Kidney (tissue), 14 donors: Measurements from ENCODE around the gene AKAP8. TPM values are rescaled to one million over a fixed set of nuclear protein-coding genes. Genes with fewer than 3 reads are reported as not detected.
A peak's percentile ranks its signal among the peaks of the same experiment; 100 is the strongest.

Source experiments
- DNase-seq, 5 donors: peaks; one replicate each; pipeline ENCODE4 v3.0.0-alpha.2; 2013 to 2020
- FAIRE-seq: peaks from 2 replicates; lab custom pipeline; 2012; peaks lifted over from hg19 to GRCh38; lab: Jason Lieb, UNC
- H3K27ac ChIP-seq, 2 donors: one replicate each; pipeline ENCODE4 v1.7.0; 2013; ENCODE audit warnings: low read depth in 2 of 2, low read length in 2 of 2, inconsistent platforms in 1 of 2
- H3K27me3 ChIP-seq: one replicate; pipeline ENCODE4 v1.7.1; 2013; ENCODE audit warnings: low read length, inconsistent platforms; ENCODE audit not compliant: control insufficient read depth, insufficient read depth
- H3K36me3 ChIP-seq, 3 donors: one replicate each; pipeline versions ENCODE4 v1.7.0 to v1.7.1; 2013; ENCODE audit warnings: low read length in 3 of 3, control low read depth in 1 of 3, inconsistent platforms in 1 of 3; ENCODE audit not compliant: insufficient read depth in 3 of 3, control insufficient read depth in 2 of 3
- H3K4me1 ChIP-seq, 3 donors: one replicate each; pipeline versions ENCODE4 v1.7.0 to v1.7.1; 2013; ENCODE audit warnings: low read length in 3 of 3, inconsistent platforms in 1 of 3, low read depth in 1 of 3; ENCODE audit not compliant: control insufficient read depth in 2 of 3, insufficient read depth in 2 of 3
- H3K4me3 ChIP-seq, 3 donors: one replicate each; pipeline versions ENCODE4 v1.7.0 to v1.8.1; 2013; ENCODE audit warnings: low read length in 3 of 3, control low read depth in 1 of 3, inconsistent platforms in 1 of 3
- H3K9ac ChIP-seq, 3 donors: one replicate each; pipeline versions ENCODE4 v1.7.0 to v1.7.1; 2013; ENCODE audit warnings: low read length in 3 of 3, control low read depth in 1 of 3, inconsistent platforms in 1 of 3
- H3K9me3 ChIP-seq, 3 donors: one replicate each; pipeline versions ENCODE4 v1.7.0 to v1.7.1; 2013; ENCODE audit warnings: low read length in 3 of 3, control low read depth in 1 of 3, inconsistent platforms in 1 of 3; ENCODE audit not compliant: control insufficient read depth in 2 of 3, insufficient read depth in 1 of 3
- intact Hi-C: fragments of 100-400 bp; cut with DNase I; formaldehyde crosslinking; loops from one replicate; pipeline ENCODE4 v1.11.1; 2022
- polyA plus RNA-seq: library from polyadenylated mRNA; stranded (reverse); fragments of 350-450 nt; fragmentation: Illumina TruSeq; extraction: RNeasy Lipid Tissue Mini Kit (QIAGEN cat#74804); gene quantifications from one replicate; pipeline ENCODE4 v1.2.3, GENCODE V29; 2014; ENCODE audit warnings: low read depth, low replicate concordance; ENCODE audit not compliant: insufficient read depth
- total RNA-seq: library from RNA; stranded (reverse); fragmentation: NEBNext Ultra II Directional; extraction: Animal tissue kit (Norgen Biotek cat#: 25700); gene quantifications from one replicate; pipeline ENCODE4 v1.2.1, GENCODE V29; 2021
- TF ChIP-seq, protein P1 (sequence below): IDR thresholded peaks from 3 replicates; pipeline ENCODE4 v1.5.1; 2012; ENCODE audit warnings: mild to moderate bottlenecking, moderate library complexity, borderline replicate concordance; ENCODE audit not compliant: insufficient read depth; ENCODE audit errors: extremely low read depth
- donor health status: control.
- donor health status: control.
- donor health status: control.
- donor health status: control.
- donor health status: control.
- donor health status: DM: yes; HTN: yes; CAD: no.
- donor health status: Normal renal cell carcinoma (clear cell type).

The AKAP8 gene
- total and polyA plus RNA-seq, 2 donors from 2014 or later = 11.5 to 60.2 TPM

DNA sequence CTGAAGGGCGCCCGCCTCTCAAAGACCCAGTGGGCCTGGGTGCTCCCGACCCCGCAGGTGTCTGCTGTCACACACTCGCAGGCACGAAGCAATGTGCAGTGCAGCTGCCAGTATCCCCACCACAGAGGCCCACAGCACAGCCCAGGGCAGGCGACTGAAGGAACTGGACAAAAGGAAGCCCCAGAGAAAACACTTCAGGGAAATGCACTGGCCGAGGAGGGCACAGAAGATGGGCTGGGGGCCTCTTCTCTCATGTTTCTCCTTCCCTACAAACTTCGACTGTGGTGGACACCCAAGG lies 10.0 kb downstream of the AKAP8 start:
- no peak overlapping the region for H3K27ac ChIP-seq
- no peak for FAIRE-seq
- peaks cover 0 to 58% (median 32%) of the 10 kb centered on the region in 3 donors for H3K36me3 ChIP-seq
- H3K27me3 ChIP-seq = no peaks in the 10 kb centered on the region
- no peaks in the 10 kb centered on the region for H3K9me3 ChIP-seq
- H3K4me1 ChIP-seq = peaks cover 0 to 11% (median 3%) of the 10 kb centered on the region in 3 donors
- TF ChIP-seq, protein P1, sequence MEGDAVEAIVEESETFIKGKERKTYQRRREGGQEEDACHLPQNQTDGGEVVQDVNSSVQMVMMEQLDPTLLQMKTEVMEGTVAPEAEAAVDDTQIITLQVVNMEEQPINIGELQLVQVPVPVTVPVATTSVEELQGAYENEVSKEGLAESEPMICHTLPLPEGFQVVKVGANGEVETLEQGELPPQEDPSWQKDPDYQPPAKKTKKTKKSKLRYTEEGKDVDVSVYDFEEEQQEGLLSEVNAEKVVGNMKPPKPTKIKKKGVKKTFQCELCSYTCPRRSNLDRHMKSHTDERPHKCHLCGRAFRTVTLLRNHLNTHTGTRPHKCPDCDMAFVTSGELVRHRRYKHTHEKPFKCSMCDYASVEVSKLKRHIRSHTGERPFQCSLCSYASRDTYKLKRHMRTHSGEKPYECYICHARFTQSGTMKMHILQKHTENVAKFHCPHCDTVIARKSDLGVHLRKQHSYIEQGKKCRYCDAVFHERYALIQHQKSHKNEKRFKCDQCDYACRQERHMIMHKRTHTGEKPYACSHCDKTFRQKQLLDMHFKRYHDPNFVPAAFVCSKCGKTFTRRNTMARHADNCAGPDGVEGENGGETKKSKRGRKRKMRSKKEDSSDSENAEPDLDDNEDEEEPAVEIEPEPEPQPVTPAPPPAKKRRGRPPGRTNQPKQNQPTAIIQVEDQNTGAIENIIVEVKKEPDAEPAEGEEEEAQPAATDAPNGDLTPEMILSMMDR = no peak
- peak in 1 of 5 donors; percentile 56 for DNase-seq
- H3K4me3 ChIP-seq = no peak overlapping the region
- no peak overlapping the region for H3K9ac ChIP-seq
- intact Hi-C loops = no loop called here

DNA sequence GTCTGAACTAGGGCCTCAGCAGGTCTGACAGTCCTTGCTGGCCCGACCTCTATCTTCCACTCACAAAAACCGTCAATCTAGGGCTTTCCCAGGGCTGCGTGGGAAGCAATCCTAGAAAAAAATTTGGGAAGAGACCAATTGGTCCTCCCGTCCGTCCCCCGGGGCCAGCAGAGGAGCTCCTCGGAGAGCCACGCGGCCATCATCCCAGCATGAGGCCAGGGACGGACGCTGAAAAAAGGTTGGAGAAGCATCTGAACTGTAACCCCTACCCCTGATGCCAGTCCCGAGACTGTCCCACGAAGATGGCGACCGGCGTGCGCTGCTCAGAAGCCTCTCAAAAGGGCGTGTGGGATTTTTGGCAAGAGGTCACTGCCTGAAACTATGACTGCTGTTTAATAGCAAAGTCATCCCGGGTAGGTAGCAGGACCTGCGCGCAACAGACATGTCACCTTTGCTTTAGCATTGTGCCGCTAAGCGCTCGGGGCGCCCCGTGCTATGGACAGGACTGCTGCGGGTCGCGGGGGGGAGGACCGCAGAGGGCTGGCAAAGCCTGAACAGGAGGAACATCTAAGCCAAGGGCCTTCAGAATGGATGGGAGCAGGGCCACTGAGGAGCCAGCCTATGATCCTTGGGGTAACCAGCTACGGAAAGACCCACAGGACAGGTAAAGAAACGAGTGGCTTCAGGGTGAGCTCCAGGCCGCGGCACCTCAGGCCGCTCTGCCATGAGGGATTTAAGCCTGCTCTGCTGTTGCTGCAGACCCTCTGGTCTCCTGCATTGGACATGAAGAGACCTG lies 10.6 kb downstream of the AKAP8 start:
- DNase-seq = peak in 1 of 5 donors; percentile 62
- peaks cover 0 to 6% (median 0%) of the 10 kb centered on the region in 3 donors for H3K4me1 ChIP-seq
- H3K27ac ChIP-seq = no peak overlapping the region
- no peak overlapping the region for H3K4me3 ChIP-seq
- H3K9me3 ChIP-seq = no peaks in the 10 kb centered on the region
- TF ChIP-seq, protein P1 = no peak
- no peak overlapping the region for H3K9ac ChIP-seq
- no peak for FAIRE-seq
- H3K27me3 ChIP-seq = no peaks in the 10 kb centered on the region
- peaks cover 0 to 58% (median 32%) of the 10 kb centered on the region in 3 donors for H3K36me3 ChIP-seq
- intact Hi-C loops = no loop called here

DNA sequence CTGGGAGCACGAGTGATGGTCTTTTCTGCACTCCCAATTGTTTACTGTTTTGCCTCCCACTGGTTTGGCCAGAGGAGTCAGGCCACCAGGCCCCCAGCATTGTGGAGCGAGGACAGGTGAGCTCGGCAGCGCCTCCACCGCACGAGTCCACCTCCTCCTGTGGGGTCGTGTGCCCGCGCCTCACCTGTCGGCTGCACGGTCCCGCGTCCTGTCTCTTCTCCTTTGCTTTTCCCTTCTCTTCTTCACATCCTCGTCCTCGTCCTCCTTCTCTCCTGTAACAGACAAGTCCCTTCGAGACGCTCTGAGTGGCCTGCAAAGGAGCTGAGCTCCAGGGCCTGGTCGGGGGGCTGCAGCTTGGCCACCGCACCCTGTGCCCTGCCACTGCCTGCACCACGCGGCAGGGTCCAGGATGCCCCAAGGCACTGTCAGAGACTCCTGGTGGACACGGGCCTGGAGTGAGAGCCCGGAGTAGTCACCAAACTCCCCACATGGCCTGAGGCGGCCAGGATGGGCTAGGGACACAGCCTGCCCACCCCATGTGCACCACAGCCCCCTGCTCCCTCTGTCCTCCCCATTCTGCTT lies 11.4 kb downstream of the AKAP8 start:
- DNase-seq (peak in 1 of 5 donors; percentile 39), FAIRE-seq (no peak)
- Histone ChIP-seq H3K9me3 (no peaks in the 10 kb centered on the region), H3K4me3 (no peak overlapping the region), H3K9ac (no peak overlapping the region), H3K36me3 (peaks cover 0 to 58% (median 30%) of the 10 kb centered on the region in 3 donors), H3K27me3 (no peaks in the 10 kb centered on the region), H3K27ac (no peak overlapping the region), H3K4me1 (peaks cover 0 to 3% (median 0%) of the 10 kb centered on the region in 3 donors)
- TF ChIP-seq, protein P1 = no peak
- intact Hi-C loops = no loop called here
